ENCODE measurements around the gene TBATA. TPM values are rescaled to one million over a fixed set of nuclear protein-coding genes. Genes with fewer than 3 reads are reported as not detected.

The TBATA gene
- total and polyA plus RNA-seq, 2 of the 8 experiments (the other 6 are each of a cell fraction or from before 2014, with no cell fraction given): not detected

GRCh38 chr10:70749756-70750155 is 35.4 kb downstream of the TBATA start:
- Histone ChIP-seq H3K18ac (ENCODE audit: extremely low read depth, low read length) (no peak overlapping the region), H2BK5ac (ENCODE audit: low read depth, low read length) (no peak overlapping the region), H3K23ac (ENCODE audit: insufficient read length) (no peak overlapping the region), H2BK20ac (ENCODE audit: low read length) (no peak overlapping the region), H2BK12ac (ENCODE audit: low read depth, low read length) (no peak overlapping the region), H3K14ac (ENCODE audit: insufficient read length) (no peak overlapping the region), H2AFZ (ENCODE audit: low read length) (no peak overlapping the region), H3K27me3 (replicated peaks in 1 of 4; ENCODE audit: control insufficient read depth in 3 of 4, extremely low read depth in 1 of 4, insufficient read depth in 3 of 4, low read length in 3 of 4) (no peaks in the 10 kb centered on the region), H3K36me3 (ENCODE audit: control insufficient read depth in 2 of 4, insufficient read depth in 4 of 4, low read length in 3 of 4) (no peaks in the 10 kb centered on the region; a peak in 1 of 8 replicates), H3K4me1 (replicated peaks in 1 of 4; ENCODE audit: control insufficient read depth in 3 of 4, insufficient read depth in 4 of 4, low read length in 3 of 4) (peaks cover 0 to 3% (median 0%) of the 10 kb centered on the region in 4 experiments; a peak in 3 of 7 replicates), H2AK5ac (ENCODE audit: low read depth, low read length) (no peak overlapping the region), H3K27ac (ENCODE audit: low read depth, low read length) (no peak overlapping the region), H3K9ac (replicated peaks in 1 of 4; ENCODE audit: extremely low read depth in 1 of 4, low read depth in 3 of 4, low read length in 3 of 4) (no peak overlapping the region), H3K9me3 (ENCODE audit: insufficient read depth in 2 of 2, low read depth in 1 of 2, low read length in 1 of 2) (no peaks in the 10 kb centered on the region), H3K23me2 (ENCODE audit: low read depth, low read length) (no peaks in the 10 kb centered on the region), H3K4me3 (ENCODE audit: extremely low read depth in 1 of 4, insufficient read depth in 2 of 4, low read depth in 3 of 4, low read length in 4 of 4) (no peak overlapping the region), H3K79me2 (ENCODE audit: control insufficient read depth in 1 of 2, insufficient read depth in 2 of 2, low read length in 2 of 2) (no peaks in the 10 kb centered on the region), H3K56ac (replicated peaks; ENCODE audit: insufficient read length, low read depth, low read length) (no peak overlapping the region), H4K5ac (ENCODE audit: insufficient read length, low read depth, low read length) (no peak overlapping the region), H3K79me1 (ENCODE audit: low read depth, low read length) (no peaks in the 10 kb centered on the region), H3K4ac (replicated peaks; ENCODE audit: insufficient read length, low read depth, low read length) (no peak overlapping the region), H3K4me2 (ENCODE audit: insufficient read depth in 1 of 2, low read depth in 2 of 2, low read length in 2 of 2) (no peak overlapping the region), H4K20me1 (replicated peaks in 1 of 2; ENCODE audit: control insufficient read depth in 1 of 2, insufficient read depth in 2 of 2, low read length in 2 of 2) (peaks cover 0 to 2% of the 10 kb centered on the region in 2 experiments), H2BK15ac (ENCODE audit: low read length) (no peak overlapping the region), H4K91ac (replicated peaks; ENCODE audit: insufficient read length, low read length) (no peak overlapping the region), H4K8ac (ENCODE audit: extremely low read depth, insufficient read depth, low read length) (no peak overlapping the region), H2BK120ac (replicated peaks; ENCODE audit: low read depth, low read length) (no peak overlapping the region)
- FAIRE-seq (no peak), DNase-seq (ENCODE audit: low read depth in 1 of 2, low spot score in 2 of 2) (no peak)
- WGBS, 2 experiments (ENCODE audit: extremely low coverage in 1 of 2, insufficient coverage in 1 of 2, insufficient read length in 1 of 2, insufficient replicate concordance in 2 of 2, low coverage in 1 of 2, low lambda C conversion rate in 2 of 2, missing lambda C conversion rate in 1 of 2): 91% methylated on average over 4 of the region's 10 CpGs; no CpG with 5 or more reads in 1 of the 2 experiments
- ChIA-PET POLR2A (ENCODE audit: partially characterized antibody) (no interaction called here), CTCF (ENCODE audit: partially characterized antibody) (interaction anchor here (1.1 to 1.6 kb wide), 4 partner anchors 8 to 76 kb away, joined by 3 to 5 read pairs (median 4); no protein-coding TSS in a partner anchor)
- TF ChIP-seq CTBP2 (IDR thresholded peaks at IDR 0.05; ENCODE audit: borderline replicate concordance, insufficient read depth, insufficient read length, low read length): no peak
- no peak for TF ChIP-seq ASH2L (IDR thresholded peaks at IDR 0.05; ENCODE audit: low read length)

Measured in H1 (cell line).